ENCODE results near the gene MAD2L2. TPM values are rescaled to one million over a fixed set of nuclear protein-coding genes. Genes with fewer than 3 reads are reported as not detected.

The MAD2L2 gene
- total RNA-seq, 1 donor from 2014 or later, result 34.9 TPM

DNA sequence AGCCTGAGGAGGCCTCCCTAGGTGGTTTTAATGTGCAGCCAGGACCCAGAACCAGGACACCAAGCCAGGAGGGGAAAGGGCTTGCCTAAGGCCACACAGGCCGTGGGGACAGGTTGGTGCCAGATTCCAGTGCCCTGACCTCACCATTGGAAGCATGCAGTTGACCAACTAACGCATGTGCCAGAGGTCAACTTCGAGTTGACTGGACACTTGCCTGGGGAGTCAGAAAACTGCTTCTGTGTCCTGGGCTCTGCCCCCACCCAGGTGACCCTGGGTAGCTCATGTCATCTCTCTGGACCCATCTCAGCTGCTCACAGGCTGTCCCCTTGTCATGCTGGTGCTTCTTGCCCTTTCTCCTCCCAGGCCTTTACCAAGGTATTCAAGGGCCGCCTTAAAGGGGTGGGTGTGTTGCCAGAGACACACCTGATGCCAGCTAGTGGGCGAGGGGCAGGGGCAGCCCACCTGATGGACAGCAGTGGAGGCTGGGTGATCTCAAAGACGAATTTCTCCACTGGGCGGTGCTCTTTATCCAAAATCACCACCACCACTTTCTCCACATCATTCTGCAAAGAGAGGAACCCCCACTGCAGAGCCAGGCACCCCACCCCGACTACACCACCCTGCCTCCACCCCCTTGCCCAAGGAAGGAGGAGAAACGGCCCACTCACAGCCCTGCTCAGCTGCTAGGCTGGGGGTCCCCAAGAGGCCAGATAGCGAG is 4.4 kb downstream of the MAD2L2 start:
- no peaks in the 10 kb centered on the region for H3K27me3 Mint-ChIP-seq
- no peak for ATAC-seq (ENCODE audit: low read depth)
- no peak overlapping the region for H3K27ac Mint-ChIP-seq
- CTCF ChIA-PET, result interaction anchor here (2.0 kb wide), 1 partner anchor 12 kb away, joined by 6 read pairs; the partner anchor contains the start of gene FBXO6
- no peak for DNase-seq
- H3K4me3 Mint-ChIP-seq, result no peak overlapping the region
- POLR2A ChIA-PET, result interaction anchor here (1.0 kb wide), 1 partner anchor 233 kb away, joined by 6 read pairs; no protein-coding TSS in a partner anchor
- no peak for TF ChIP-seq CTCF (IDR thresholded peaks at IDR 0.05)
- peaks cover 13% of the 10 kb centered on the region for H3K4me1 Mint-ChIP-seq
- H3K9me3 Mint-ChIP-seq, result no peaks in the 10 kb centered on the region
- H3K36me3 Mint-ChIP-seq (ENCODE audit: low read depth), result peaks cover 28% of the 10 kb centered on the region
- intact Hi-C loops (cut with micrococcal nuclease), result no loop called here

DNA sequence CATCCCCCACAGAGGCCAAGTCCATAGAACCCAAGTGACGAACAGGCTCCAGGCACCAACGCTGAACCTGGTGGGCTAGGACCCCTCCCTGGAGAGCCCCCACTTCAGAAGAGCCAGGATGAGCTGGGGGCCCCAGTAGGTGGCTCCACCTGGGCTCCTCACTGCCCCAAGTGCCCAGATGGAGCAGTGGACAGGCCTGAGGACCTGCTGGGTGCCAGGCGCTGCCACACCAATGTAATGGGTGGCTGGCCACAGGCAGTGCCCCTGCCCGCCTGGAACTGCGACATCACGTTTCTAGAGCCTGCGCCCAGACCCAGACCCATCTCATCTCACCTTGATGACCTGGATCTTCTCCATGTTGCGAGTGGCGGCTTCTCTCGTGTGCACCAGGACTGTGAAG is 5.6 kb downstream of the MAD2L2 start:
- peaks cover 14% of the 10 kb centered on the region for H3K4me1 Mint-ChIP-seq
- no peak for TF ChIP-seq CTCF (IDR thresholded peaks at IDR 0.05)
- ATAC-seq (ENCODE audit: low read depth) (no peak), DNase-seq (no peak)
- H3K27me3 Mint-ChIP-seq, result no peaks in the 10 kb centered on the region
- POLR2A ChIA-PET, result interaction anchor here (1.3 kb wide), 1 partner anchor 11 kb away, joined by 5 read pairs; the partner anchor contains the start of gene FBXO6
- H3K4me3 Mint-ChIP-seq, result no peak overlapping the region
- intact Hi-C loops (cut with micrococcal nuclease), result no loop called here
- H3K36me3 Mint-ChIP-seq (ENCODE audit: low read depth), result peaks cover 28% of the 10 kb centered on the region
- no peaks in the 10 kb centered on the region for H3K9me3 Mint-ChIP-seq
- no peak overlapping the region for H3K27ac Mint-ChIP-seq
- CTCF ChIA-PET, result interaction anchor here (2.0 kb wide), 1 partner anchor 11 kb away, joined by 6 read pairs; the partner anchor contains the start of gene FBXO6

- ChIA-PET CTCF (interaction anchor here (2.0 kb wide), 1 partner anchor 10 kb away, joined by 6 read pairs; the partner anchor contains the start of gene FBXO6), POLR2A (interaction anchor here (1.3 to 1.7 kb wide), 2 partner anchors 10 kb away, joined by 4 to 5 read pairs; partner anchors contain the start of gene FBXO6)
- H3K27me3 Mint-ChIP-seq, result no peaks in the 10 kb centered on the region
- no peak for TF ChIP-seq CTCF (IDR thresholded peaks at IDR 0.05)
- no peak overlapping the region for H3K4me3 Mint-ChIP-seq
- peaks cover 9% of the 10 kb centered on the region for H3K4me1 Mint-ChIP-seq
- DNase-seq, result no peak
- H3K36me3 Mint-ChIP-seq (ENCODE audit: low read depth), result peaks cover 28% of the 10 kb centered on the region
- no peak for ATAC-seq (ENCODE audit: low read depth)
- no peaks in the 10 kb centered on the region for H3K9me3 Mint-ChIP-seq
- no peak overlapping the region for H3K27ac Mint-ChIP-seq
- intact Hi-C loops (cut with micrococcal nuclease), result no loop called here
These were observed 6.5 kb downstream of the MAD2L2 start for GRCh38 chr1:11674488-11674887.

GRCh38 chr1:11673089-11673769 is 7.7 kb downstream of the MAD2L2 start:
- H3K9me3 Mint-ChIP-seq, result no peaks in the 10 kb centered on the region

More at GRCh38 chr1:11673089-11673769, 7.7 kb downstream of the MAD2L2 start:
- no peak for TF ChIP-seq CTCF (IDR thresholded peaks at IDR 0.05)
- Mint-ChIP-seq H3K4me1 (peaks cover 5% of the 10 kb centered on the region), H3K27me3 (no peaks in the 10 kb centered on the region), H3K27ac (no peak overlapping the region), H3K4me3 (no peak overlapping the region), H3K36me3 (ENCODE audit: low read depth) (peaks cover 29% of the 10 kb centered on the region)
- ChIA-PET POLR2A (interaction anchor here (0.6 to 1.7 kb wide), 2 partner anchors 9 to 107 kb away, joined by 4 to 5 read pairs; partner anchors contain the start of gene FBXO6), CTCF (no interaction called here)
- intact Hi-C loops (cut with micrococcal nuclease), result no loop called here
- no peak for DNase-seq
- no peak for ATAC-seq (ENCODE audit: low read depth)

Data from activated B cell treated with CpG ODN at 0.5 μM for 24 hours (primary cell).